ENCODE results near the gene PPP5C.
A peak's percentile ranks its signal among the peaks of the same experiment; 100 is the strongest.
"Not testable (repeated sequence)": the region's sequence is repeated elsewhere in the genome, so short reads cannot be mapped to it uniquely, and the experiment has no call there.

The PPP5C gene

GRCh38 chr19:46412650-46413261 is 65.9 kb downstream of the PPP5C start:
- Mint-ChIP-seq H3K27ac (no peak overlapping the region), H3K4me3 (peak overlapping the region; percentile 3), H3K36me3 (no peaks in the 10 kb centered on the region), H3K9me3 (ENCODE audit: low read depth) (no peaks in the 10 kb centered on the region), H3K27me3 (peaks cover 42% of the 10 kb centered on the region), H3K4me1 (ENCODE audit: low read depth) (peaks cover 18% of the 10 kb centered on the region)

GRCh38 chr19:46413262-46414031 is 66.6 kb downstream of the PPP5C start, which contains the start of gene CCDC8:
Gene CCDC8, minus strand, starts transcription at chr19:46413564. Its CDS starts 754 bp downstream, at chr19:46412810.
- H3K27me3 Mint-ChIP-seq: peaks cover 36% of the 10 kb centered on the region

GRCh38 chr19:46414899-46415298 is 68.0 kb downstream of the PPP5C start:
- not testable (repeated sequence) for H3K9me3 Mint-ChIP-seq (ENCODE audit: low read depth); H3K4me3 Mint-ChIP-seq; H3K27ac Mint-ChIP-seq; H3K36me3 Mint-ChIP-seq
- peaks cover 33% of the 10 kb centered on the region for H3K27me3 Mint-ChIP-seq
- peaks cover 12% of the 10 kb centered on the region for H3K4me1 Mint-ChIP-seq (ENCODE audit: low read depth)

More at GRCh38 chr19:46413262-46414031, 66.6 kb downstream of the PPP5C start, which contains the start of gene CCDC8:
- no peaks in the 10 kb centered on the region for H3K36me3 Mint-ChIP-seq
- H3K9me3 Mint-ChIP-seq (ENCODE audit: low read depth): no peaks in the 10 kb centered on the region
- peaks cover 14% of the 10 kb centered on the region for H3K4me1 Mint-ChIP-seq (ENCODE audit: low read depth)
- H3K4me3 Mint-ChIP-seq: peak within 1 kb of the TSS; percentile 3
- H3K27ac Mint-ChIP-seq: no peak within 1 kb of the TSS

DNA sequence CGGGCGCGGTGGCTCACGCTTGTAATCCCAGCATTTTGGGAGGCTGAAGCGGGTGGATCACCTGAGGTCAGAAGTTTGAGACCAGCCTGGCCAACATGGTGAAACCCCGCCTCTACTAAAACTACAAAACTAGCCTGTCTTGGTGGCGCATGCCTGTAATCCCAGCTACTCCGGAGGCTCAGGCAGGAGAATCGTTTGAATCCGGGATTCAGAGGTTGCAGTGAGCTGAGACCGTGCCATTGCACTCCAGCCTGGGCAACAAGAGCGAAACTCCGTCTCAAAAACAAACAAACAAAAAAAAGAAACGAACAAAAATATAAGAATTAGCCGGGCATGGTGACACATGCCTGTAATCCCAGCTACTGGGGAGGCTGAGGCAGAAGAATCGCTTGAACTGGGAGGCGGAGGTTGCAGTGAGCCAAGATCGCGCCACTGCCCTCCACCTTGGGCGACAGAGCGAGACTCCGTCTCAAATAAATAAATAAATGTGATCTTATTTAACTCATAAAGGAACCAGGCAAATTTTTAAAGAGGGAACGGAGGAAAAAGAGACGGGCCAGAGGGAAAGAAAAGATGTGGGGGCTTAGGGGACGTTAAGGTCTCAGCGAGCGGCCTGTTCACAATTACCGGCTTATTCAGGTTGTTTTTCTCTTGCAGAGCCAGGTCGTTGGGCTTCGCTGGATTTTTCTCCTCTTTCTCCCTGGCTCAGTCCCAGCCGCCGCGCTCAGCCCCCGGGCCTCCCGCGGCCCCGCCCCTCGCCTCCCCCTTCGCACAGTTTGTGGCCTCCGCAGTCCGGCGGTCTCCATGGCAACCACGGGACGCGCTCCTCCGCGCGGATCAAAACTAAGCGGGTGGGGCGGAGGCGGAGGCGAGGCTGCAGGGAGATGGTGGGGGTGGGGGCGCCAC is 69.2 kb downstream of the PPP5C start:
- Mint-ChIP-seq H3K27me3 (peaks cover 29% of the 10 kb centered on the region), H3K4me1 (ENCODE audit: low read depth) (peaks cover 12% of the 10 kb centered on the region)
- H3K27ac Mint-ChIP-seq; H3K4me3 Mint-ChIP-seq; H3K36me3 Mint-ChIP-seq; H3K9me3 Mint-ChIP-seq (ENCODE audit: low read depth): not testable (repeated sequence)

DNA sequence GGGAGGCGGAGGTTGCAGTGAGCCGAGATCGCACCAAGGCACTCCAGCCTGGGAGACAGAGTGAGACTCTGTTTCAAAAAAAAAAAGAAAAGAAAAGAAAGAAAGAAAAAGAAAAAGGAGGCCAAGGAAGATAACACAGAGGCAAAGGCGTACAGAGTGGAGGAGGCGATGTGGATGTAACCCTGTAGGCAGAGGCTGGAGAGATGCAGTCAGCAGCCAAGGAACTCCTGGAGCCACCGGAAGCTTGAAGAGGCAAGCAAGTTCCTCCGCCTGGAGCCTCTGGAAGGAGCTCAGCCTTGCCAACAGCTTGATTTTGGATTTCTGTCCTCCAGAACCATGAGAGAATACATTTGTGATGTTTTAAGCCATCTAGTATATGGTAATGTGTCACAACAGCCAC is 73.2 kb downstream of the PPP5C start:
- no peak overlapping the region for H3K4me3 Mint-ChIP-seq
- H3K36me3 Mint-ChIP-seq: no peaks in the 10 kb centered on the region
- H3K27ac Mint-ChIP-seq: no peak overlapping the region
- H3K9me3 Mint-ChIP-seq (ENCODE audit: low read depth): no peaks in the 10 kb centered on the region
- H3K4me1 Mint-ChIP-seq (ENCODE audit: low read depth): peaks cover 4% of the 10 kb centered on the region
- peaks cover 25% of the 10 kb centered on the region for H3K27me3 Mint-ChIP-seq

DNA sequence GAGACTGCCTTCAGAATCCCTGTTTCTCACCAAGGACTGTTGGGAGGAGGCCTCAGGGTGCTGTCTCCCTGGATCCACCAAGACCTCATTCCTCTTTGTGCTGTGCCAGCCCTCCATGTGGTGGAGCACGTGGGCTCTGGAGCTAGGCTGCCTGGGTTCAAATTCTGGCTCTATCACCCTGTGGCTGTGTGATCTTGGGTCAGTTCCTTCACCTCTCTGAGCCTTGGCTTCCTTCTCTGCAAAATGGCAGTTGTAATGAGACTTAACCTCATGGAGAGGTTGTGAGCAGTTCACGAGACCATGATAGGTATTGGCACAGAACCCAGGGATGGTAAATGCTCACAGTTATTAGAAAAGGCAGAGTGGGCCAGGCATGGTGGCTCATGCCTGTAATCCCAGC is 75.5 kb downstream of the PPP5C start:
- Mint-ChIP-seq H3K36me3 (no peaks in the 10 kb centered on the region), H3K4me3 (no peak overlapping the region), H3K9me3 (ENCODE audit: low read depth) (no peaks in the 10 kb centered on the region), H3K4me1 (ENCODE audit: low read depth) (peaks cover 12% of the 10 kb centered on the region), H3K27me3 (peaks cover 30% of the 10 kb centered on the region), H3K27ac (no peak overlapping the region)

GRCh38 chr19:46423188-46423587 is 76.3 kb downstream of the PPP5C start:
- peaks cover 15% of the 10 kb centered on the region for H3K4me1 Mint-ChIP-seq (ENCODE audit: low read depth)
- H3K27me3 Mint-ChIP-seq: peaks cover 31% of the 10 kb centered on the region

GRCh38 chr19:46426035-46426505 is 79.2 kb downstream of the PPP5C start:
- peaks cover 23% of the 10 kb centered on the region for H3K4me1 Mint-ChIP-seq (ENCODE audit: low read depth)
- no peaks in the 10 kb centered on the region for H3K9me3 Mint-ChIP-seq (ENCODE audit: low read depth)
- no peak overlapping the region for H3K27ac Mint-ChIP-seq
- peak overlapping the region; percentile 61 for H3K4me3 Mint-ChIP-seq
- no peaks in the 10 kb centered on the region for H3K36me3 Mint-ChIP-seq
- peaks cover 44% of the 10 kb centered on the region for H3K27me3 Mint-ChIP-seq

More at GRCh38 chr19:46423188-46423587, 76.3 kb downstream of the PPP5C start:
- no peak overlapping the region for H3K4me3 Mint-ChIP-seq
- H3K36me3 Mint-ChIP-seq: no peaks in the 10 kb centered on the region
- no peak overlapping the region for H3K27ac Mint-ChIP-seq
- H3K9me3 Mint-ChIP-seq (ENCODE audit: low read depth): no peaks in the 10 kb centered on the region

GRCh38 chr19:46426506-46427162 is 79.7 kb downstream of the PPP5C start:
- Mint-ChIP-seq H3K36me3 (no peaks in the 10 kb centered on the region), H3K4me1 (ENCODE audit: low read depth) (peaks cover 23% of the 10 kb centered on the region), H3K4me3 (peak overlapping the region; percentile 61), H3K9me3 (ENCODE audit: low read depth) (no peaks in the 10 kb centered on the region), H3K27me3 (peaks cover 47% of the 10 kb centered on the region), H3K27ac (no peak overlapping the region)

GRCh38 chr19:46427518-46428045 is 80.7 kb downstream of the PPP5C start:
- no peak overlapping the region for H3K27ac Mint-ChIP-seq
- no peaks in the 10 kb centered on the region for H3K9me3 Mint-ChIP-seq (ENCODE audit: low read depth)
- peaks cover 23% of the 10 kb centered on the region for H3K4me1 Mint-ChIP-seq (ENCODE audit: low read depth)
- H3K36me3 Mint-ChIP-seq: no peaks in the 10 kb centered on the region
- H3K27me3 Mint-ChIP-seq: peaks cover 50% of the 10 kb centered on the region
- peak overlapping the region; percentile 61 for H3K4me3 Mint-ChIP-seq

DNA sequence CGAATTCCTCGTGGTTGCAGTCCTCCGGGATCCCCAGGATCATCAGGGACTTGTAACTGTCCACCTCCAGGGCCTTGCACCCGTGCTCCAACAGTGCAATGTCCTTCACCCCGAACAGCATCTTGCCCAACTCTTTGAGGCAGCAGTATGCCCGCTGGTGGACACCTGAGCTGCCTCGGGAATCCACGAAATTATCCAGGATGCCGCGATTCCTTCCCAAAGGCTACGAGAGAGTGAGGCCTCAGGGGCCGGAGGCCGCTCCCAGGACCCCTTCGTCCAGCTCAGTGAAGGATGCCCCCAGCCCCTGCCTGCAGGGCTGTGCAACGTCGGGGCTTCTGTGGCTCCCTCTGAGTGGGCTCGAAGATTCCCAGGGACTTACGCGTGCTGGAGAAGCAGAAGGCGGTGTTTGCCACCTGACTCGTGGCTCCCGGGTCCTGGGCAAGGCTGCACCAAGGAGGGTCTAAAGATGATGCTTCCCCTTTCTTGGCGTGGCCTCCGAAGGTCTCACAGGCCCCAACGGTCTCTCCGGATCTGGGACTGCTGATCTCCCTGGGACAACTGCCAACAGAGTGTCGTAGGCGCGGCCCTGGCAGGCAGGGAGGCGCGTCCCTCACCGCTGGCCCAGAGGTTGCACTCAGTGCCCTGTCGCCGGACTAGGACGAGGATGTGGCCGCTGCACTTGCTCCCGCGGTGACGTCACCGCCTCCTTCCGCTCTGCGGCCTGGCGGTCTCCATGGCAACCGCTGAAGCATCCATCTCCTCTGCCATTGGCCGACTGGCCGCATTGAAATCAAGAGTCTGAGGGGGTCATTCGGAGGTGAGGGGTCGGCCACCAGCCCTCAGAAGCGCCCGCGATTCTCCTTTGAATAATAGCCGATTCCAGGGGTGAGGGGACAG is 81.6 kb downstream of the PPP5C start, which contains the start of gene PNMA8C:
Gene PNMA8C, minus strand, starts transcription at position 698 of the 897 bp plus-strand sequence. Its CDS starts 577 bp downstream, at position 121.
- H3K4me3 Mint-ChIP-seq: peak within 1 kb of the TSS; percentile 69
- no peak within 1 kb of the TSS for H3K27ac Mint-ChIP-seq
- no peaks in the 10 kb centered on the region for H3K9me3 Mint-ChIP-seq (ENCODE audit: low read depth)
- H3K4me1 Mint-ChIP-seq (ENCODE audit: low read depth): peaks cover 23% of the 10 kb centered on the region
- H3K27me3 Mint-ChIP-seq: peaks cover 47% of the 10 kb centered on the region
- no peaks in the 10 kb centered on the region for H3K36me3 Mint-ChIP-seq

GRCh38 chr19:46429999-46430398 is 83.1 kb downstream of the PPP5C start:
- Mint-ChIP-seq H3K4me1 (ENCODE audit: low read depth) (peaks cover 23% of the 10 kb centered on the region), H3K4me3 (peak overlapping the region; percentile 7), H3K27me3 (peaks cover 47% of the 10 kb centered on the region), H3K27ac (no peak overlapping the region), H3K9me3 (ENCODE audit: low read depth) (no peaks in the 10 kb centered on the region), H3K36me3 (no peaks in the 10 kb centered on the region)

- Mint-ChIP-seq H3K27me3 (peaks cover 42% of the 10 kb centered on the region), H3K36me3 (no peaks in the 10 kb centered on the region)
Measured at GRCh38 chr19:46431824-46432223, 84.9 kb downstream of the PPP5C start.

More at GRCh38 chr19:46431824-46432223, 84.9 kb downstream of the PPP5C start:
- Mint-ChIP-seq H3K4me1 (ENCODE audit: low read depth) (peaks cover 16% of the 10 kb centered on the region), H3K4me3 (no peak overlapping the region), H3K9me3 (ENCODE audit: low read depth) (no peaks in the 10 kb centered on the region), H3K27ac (no peak overlapping the region)

All from activated naive CD8-positive, alpha-beta T cell (primary cell).